Activated CD4-positive, alpha-beta T cell treated with anti-CD3 and anti-CD28 coated beads, Interleukin-2, amount 50 U/mL, for 4 hours (primary cell): ENCODE measurements around the gene CCDC54.

Source experiments
- DNase-seq, 2 experiments: peaks; one replicate each; pipeline ENCODE4 v3.0.0-alpha.2; 2020

The CCDC54 gene

DNA sequence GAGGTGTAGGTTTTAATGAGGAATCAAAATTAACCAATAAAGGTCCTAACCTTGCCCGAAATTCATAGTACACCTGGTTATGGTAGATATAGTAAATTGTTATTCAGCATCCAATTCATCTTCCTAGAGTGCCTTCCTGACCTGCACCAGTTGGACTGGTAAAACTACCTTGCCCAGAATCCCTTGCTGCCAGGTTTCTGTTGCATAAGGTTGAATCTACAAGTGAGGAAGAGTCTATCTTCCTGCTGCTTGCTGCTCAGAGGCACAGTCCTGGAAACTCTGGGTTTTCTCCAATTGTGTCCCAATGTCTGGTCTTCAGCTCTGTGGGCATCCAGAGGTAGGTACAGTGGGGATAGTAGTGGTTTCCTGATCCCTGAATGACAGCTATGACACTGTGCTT, 17.3 kb downstream of the CCDC54 start:
- no peak for DNase-seq

DNA sequence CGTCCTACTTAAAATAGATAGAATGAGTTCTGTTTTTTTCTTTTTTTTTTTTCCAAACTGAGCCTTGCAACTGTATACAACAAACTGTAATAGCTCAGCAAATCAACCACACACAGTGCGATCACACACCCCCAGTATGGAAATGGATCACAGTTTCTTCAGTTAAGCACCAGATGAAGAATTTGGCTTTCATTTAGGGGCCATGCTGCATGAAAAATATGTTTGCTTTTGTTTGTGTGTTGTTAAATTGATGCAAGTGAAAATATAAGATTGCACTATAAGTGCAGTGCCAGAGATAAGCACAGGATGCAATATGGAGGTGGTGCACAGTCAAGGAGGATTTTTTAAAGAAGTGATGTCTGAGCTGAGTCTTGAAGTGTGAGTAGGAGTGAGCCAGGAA, 17.8 kb downstream of the CCDC54 start:
- DNase-seq: no peak

DNA sequence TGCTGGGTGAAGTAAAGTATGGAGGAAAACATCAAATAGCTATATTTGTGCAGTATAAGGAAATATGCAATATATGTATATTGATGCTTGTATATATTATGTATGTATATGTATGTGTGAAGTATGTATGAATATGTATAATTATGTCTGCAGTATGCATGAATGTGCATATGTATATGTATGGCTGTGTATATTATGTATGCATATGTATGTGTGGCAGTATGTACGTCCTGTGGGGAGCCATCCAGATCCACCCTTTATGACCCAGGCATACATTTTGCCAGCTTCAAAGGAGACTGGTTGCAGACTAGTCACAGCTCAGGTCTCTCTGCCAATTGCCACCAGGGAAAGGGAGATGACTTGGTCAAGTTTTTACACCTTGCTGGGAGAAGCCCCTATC, 24.1 kb downstream of the CCDC54 start:
- DNase-seq: no peak

DNA sequence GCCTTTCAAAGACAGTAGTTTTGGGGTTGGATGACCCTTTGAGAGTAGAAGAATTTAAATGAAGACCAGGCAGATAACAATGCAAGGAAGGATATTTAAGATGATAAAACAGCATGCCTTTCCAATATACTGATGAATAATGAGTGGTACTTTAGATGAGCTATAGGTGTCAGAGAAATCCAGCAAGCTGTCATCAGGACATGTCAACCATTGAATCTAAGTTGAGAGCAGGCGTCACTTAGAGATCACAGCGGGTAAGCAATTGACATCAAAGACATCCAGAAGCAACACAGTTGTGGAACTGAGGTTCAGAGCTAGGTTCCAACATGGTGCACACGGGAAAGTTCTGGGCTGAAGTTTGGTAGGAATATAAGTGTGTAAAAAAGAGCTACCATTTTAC, 25.0 kb downstream of the CCDC54 start:
- no peak for DNase-seq

DNA sequence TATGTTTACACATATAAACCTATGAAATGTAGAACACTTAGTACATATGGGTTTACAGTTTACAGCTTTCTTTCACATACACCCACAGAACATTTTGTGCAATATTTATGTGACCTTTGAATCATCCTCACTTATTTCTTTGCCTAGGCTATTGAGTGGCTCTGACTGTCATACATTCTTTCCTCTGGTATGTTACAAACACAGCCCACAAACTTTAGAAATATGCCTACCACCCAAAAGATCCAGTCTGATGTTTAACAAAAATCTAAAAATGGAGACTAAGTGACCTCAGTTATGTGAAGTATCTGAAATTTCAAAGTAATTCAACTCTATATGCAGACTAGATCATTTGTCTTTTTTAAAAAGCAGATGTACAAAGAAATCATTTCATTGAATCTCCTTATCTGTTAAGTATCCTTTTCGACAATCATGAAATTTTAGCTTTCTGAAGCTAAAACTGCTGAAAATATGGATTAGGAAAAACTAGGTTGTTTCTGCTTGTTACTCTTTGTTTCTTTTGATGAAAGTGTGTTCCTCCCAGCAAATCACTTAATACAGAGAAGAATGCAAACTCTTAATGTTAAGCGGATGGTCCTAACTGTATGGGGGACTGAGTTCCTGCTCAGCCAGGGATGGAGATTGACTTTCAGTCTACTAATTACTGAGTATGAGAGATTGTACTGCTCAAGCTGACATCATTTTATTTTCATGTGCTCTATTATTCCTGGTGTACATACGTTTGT, 27.7 kb downstream of the CCDC54 start:
- no peak for DNase-seq

DNA sequence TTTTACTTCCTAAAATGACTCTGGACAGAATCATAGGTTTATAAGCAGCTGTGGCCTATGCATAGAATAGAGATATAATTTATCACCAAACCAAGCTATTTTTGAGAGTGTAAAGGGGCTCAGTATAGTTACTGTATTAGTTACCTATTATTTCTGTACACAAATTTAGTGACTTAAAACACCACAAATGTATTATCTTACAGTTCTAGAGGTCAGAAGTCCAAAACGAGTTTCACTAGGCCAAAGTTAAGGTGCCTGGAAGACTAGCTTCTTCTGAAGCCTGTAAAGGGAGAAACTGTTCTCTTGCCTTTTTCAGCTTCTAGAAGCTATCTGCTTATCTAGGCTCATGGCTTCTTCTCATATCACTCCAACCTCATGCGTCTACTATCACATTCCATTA, 30.1 kb downstream of the CCDC54 start:
- no peak for DNase-seq

DNA sequence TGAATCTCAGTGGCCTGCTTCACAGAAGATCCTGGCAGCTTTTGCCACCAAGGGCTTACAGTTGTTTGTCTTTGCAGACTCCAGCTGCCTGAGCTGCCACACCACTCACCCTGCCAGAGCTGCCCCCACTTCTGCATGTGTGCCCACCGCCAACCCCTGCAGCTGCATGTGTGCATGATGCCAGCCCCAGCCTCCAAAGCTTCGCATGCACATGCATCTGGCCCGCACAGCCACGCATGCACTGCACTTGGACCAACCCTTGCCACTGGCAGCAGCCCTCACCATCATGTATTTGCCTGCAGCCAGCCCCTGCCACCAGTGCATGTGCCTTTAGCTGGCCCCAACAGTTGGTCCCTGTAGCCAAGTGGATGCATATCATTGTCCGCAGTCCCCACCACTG, 31.3 kb downstream of the CCDC54 start:
- DNase-seq: no peak

DNA sequence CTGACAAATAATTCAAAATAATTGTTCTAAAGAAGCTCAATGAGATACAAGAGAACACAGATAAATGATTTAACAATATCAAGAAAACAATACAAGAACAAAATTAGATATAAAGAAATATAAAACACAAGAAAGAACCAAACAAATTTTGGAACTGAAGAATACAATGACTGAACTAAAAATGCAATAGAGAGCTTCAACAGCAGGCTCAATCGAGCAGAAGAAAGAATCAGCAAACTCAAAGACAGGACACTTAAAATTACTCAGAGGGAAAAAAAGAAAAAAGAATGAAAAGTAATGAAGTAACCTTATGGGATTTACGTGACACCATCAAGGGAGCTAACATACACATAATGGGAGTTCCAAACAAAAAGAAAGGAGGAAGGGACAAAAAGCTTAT, 32.1 kb downstream of the CCDC54 start:
- DNase-seq: no peak

DNA sequence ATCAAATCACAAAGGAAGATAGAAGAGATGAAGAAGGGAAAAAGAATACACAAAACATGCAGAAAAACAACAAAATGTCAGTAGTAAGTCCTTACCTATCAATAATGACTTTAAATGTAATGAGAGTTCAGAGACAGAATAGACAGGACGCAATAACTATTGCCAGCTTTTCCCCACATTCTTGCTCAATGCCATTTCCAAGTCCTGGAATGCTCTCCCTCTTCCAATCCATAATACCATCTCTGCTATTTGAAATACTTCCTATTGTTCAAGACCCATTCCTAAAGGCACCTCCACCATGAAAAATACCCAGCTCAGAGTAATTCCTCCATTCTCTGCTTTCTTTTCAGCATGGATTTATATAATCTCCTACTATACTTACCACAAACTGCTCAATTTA, 33.4 kb downstream of the CCDC54 start:
- DNase-seq: no peak

DNA sequence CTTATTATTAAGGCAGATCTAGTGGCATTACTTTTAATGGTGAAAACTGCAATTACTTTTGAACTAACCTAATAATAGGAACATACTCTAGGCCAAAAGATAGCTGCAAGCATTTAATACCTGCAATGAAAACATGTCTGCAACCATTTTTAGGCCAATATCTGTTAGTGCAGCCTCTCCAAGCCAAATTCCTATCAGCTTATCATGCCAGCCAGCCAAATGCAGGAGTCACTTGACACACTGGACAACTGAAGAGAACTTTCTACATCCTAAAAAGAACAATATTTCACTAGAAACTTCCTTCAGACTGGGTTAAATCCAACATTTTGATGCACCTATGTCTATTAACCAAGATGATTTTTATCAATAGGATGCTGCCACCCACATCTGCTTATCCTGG, 33.8 kb downstream of the CCDC54 start:
- no peak for DNase-seq

DNA sequence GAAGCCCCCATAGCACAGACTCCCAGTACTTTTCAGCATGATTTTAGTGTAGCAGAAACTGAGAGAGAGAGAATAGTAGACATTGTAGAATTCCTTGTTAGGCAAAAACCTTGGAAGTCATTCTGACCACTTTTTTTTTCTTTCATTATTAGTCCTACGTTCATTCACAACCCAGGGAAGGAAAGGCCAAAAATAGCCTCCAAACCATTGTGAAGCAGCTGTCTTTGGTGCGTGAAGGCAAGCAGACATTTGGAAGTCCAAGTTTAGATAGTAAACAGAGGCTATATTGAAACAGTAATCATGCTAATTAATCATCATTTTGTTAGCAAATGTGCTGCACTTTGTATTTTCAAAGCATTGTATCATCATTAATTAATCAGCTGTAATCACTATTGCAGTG, 34.5 kb downstream of the CCDC54 start:
- DNase-seq: no peak

DNA sequence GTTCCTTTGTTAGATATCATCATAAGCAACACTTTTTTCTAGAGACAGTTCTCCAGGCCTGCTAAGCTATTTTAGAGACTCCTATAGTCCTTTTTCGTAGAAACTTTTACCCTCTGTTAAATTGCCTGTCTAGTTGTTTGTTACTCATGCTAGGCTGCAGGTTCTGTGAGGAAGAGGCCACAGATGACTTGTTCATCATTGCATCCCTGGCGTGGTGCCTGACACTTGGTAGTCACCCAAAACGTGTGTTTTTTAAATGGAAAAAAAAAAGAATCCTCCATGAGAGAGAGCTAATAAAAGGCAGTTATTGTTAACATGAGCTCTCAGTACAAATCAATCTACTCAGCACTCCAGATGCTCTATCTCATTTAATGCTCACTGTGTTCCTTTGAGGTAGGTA, 35.1 kb downstream of the CCDC54 start:
- no peak for DNase-seq

DNA sequence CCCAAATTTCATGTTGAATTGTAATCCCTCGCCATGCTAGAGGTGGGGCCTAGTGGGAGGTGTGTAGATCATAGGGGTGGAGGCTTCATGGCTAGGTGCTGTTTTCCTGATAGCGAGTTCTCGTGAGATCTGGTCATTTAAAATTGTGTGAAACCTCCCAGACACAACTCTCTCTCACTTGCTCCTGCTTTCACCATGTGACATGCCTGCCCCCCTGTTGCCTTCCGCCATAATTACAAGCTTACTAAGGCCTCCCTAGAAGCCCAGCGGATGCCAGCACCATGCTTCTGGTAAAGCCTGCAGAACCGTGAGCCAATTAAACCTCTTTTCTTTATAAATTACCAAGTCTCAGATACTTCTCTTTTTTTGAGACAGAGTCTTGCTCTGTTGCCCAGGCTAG, 36.0 kb downstream of the CCDC54 start:
- DNase-seq: no peak

DNA sequence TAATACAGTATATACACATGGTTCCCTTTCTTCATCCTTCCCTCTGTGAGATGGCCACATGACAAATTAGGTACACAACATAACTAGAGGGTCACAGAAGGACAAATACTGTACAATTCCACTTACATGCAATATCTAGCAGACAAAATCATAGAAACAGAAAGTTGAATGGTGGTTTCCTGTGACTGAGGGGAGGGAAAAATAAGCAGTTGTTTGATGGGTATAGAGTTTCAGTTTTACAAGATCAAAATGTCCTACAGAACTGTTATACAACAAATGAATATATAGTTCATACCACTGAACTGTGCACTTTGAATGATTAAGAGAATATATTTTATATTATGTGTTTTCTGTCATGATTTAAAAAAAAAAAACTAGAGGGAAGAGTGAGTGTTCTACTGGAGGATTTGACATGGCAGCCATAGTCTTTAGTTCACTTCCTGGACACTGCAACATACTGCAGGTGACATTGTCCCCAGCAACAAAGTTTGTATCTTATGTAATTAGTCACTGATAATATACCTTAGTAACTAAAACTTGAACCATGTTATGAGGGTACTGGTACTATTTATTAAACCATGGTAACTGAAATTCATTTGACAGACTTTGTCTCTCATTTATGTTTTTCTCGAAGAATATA, 37.2 kb downstream of the CCDC54 start:
- no peak for DNase-seq

DNA sequence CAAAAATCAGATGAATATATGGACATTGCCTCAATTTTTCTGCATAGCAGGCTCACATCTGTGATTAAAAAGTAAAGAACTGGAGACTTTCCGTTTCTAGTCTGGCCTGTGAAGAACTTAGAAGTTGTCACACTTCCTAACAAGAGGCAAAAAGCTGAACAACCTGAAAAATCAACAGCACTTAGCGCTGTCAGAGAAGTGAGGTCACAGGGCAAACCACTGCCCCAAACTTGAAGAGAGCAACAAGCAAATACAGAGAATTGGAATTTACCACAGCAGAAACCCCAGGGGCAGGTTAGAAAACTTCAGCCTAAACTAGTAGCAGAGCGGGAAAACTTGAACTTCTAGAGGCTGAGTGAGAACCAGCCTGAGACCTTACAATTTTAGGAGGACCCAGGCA, 38.9 kb downstream of the CCDC54 start:
- DNase-seq: no peak

DNA sequence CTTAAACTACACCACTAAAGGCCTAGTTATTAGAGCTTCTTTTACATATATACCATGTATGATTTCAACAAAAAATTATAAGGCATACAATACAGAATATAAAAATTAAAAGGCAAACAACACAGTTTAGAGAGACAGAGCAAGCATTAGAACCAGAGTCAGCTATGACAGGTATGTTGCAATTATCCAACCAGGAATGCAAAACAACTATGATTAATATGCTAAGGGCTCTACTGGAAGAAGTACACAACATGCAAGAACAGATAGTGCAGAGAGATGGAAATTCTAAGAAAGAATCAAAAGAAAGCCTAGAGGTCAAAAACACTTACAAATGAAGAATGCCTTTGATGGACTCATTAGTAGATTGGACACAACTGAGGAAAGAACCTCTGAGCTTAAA, 39.6 kb downstream of the CCDC54 start:
- DNase-seq: no peak

DNA sequence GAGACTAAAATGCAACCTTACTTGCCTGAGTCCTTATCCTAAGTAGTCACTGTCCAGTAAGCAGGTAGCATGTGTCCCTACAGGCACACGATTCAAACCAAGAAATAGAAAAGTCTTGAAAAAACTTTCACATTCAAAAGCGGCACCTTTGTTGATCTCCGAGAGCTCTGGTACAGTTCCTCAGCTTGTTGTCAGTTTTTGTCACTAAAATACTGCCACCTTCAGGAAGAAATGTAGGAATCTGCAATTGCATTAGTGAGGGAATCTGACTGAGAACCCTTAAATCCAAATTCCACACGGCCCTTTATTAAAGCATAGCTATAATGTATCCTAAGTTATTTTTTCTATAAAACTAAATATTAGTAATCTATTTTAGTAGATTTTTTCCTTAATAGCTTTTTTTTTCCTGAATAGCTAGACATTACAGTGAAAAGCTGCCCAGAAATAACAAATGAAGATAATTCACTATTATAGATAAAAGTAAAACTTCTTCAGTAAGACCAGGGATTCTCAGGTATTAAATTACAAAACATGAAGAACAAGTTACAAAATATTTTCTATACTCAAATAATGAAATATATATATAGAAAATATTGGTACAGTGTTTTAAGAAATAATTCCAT, 44.0 kb downstream of the CCDC54 start:
- no peak for DNase-seq

DNA sequence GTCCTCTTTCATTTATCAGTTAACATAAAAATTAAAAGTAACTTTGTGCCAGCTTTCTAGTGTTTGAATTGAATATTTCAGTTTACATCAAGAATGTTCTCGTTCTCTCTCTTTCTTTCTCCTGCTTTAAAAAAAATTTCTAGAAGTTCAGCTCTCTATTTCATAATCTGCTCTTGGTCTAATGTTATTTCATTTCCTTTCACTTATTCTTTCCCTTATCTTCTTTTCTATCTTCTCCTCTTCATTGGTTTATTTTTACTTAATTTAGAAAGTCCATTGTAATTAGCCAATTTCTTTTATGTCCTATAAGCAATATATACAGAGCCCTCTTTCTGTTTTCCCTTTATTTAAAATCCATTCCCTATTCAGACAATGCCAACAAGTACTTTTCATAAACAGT, 44.6 kb downstream of the CCDC54 start:
- DNase-seq: no peak

DNA sequence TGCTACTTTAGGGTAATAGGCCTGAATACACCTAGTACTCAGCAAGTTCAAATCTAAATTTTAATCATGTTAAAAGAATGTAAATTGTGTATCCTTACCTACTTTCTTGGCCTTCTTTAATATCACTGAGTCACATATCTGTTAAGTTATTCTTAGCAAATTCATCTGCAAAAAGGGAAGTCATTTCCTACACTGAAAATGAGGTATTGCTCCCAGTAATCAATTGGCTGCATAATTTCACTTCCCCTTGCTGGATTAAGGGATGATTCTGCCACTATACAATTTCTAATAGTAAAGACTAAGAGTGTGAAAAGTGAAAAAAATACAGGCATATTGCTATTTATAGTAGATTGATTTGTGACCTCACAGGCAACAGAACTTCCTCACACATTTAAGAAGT, 47.8 kb downstream of the CCDC54 start:
- DNase-seq: no peak

DNA sequence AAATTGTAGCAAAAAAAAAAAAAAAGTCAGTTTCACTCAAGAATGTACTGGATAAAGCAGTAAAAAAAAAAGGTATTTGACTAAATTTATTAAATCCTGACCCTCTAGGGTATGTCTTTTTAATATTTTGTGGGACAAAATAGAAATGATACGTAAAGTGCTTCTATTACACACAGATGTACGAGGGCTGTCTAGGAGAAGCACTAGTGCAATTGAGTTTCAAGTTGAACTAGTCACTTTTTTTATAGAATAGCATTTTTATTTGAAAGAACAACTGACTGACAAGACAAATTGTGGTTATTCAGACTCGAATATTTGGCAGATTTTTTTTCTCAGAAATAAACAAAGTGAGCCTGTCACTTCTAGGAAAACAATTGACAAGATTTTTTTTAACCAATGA, 49.0 kb downstream of the CCDC54 start:
- DNase-seq: no peak
